ENCODE measurements around the gene ELP6.

DNA sequence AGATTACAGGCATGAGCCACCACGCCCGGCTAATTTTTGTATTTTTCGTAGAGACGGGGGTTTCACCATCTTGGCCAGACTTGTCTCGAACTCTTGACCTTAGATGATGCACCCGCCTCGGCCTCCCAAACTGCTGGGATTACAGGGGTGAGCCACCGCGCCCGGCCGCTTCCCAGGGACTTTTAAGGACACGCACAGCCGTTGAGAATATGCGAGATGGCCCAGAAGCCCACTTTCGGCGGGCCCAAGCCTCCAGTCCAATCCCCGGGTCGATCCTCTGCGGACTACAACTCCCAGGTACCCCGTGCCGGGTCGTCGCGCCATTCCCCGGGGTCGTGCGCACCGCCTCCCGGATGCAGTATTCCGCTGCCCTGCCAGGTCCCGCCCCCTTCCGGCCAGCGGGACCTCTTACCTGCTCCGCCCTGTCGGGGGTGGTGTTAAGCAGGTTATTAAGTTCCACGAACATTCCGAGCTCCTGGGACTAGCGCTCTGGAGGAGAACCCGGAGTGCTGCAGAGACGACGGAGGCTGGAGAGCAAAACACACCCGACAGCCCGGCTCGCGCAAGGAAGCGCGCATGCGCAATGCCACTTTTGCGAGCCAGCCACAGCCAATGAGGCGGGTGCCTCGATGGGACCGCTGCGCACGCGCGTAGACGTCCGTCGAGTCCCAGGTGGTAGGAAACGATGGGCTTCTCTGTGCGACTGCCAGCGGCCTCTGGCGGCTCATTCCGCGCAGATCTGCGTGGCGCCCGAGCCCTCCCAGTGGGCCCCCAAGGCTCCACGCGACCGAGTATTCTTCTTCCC is at the start of gene ELP6:
- TF ChIP-seq, protein P1, sequence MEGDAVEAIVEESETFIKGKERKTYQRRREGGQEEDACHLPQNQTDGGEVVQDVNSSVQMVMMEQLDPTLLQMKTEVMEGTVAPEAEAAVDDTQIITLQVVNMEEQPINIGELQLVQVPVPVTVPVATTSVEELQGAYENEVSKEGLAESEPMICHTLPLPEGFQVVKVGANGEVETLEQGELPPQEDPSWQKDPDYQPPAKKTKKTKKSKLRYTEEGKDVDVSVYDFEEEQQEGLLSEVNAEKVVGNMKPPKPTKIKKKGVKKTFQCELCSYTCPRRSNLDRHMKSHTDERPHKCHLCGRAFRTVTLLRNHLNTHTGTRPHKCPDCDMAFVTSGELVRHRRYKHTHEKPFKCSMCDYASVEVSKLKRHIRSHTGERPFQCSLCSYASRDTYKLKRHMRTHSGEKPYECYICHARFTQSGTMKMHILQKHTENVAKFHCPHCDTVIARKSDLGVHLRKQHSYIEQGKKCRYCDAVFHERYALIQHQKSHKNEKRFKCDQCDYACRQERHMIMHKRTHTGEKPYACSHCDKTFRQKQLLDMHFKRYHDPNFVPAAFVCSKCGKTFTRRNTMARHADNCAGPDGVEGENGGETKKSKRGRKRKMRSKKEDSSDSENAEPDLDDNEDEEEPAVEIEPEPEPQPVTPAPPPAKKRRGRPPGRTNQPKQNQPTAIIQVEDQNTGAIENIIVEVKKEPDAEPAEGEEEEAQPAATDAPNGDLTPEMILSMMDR (IDR thresholded peaks at IDR 0.05) = peak; percentile 30 to 49 (median 34)
- TF ChIP-seq POLR2AphosphoS5 (IDR thresholded peaks at IDR 0.05) = peak; percentile 73 to 90 (median 79)
- peak; percentile 16 for TF ChIP-seq POLR2A (IDR thresholded peaks at IDR 0.05)

All from breast epithelium (tissue), 3 donors.